Measurements from ENCODE around the gene HCN3.

The HCN3 gene

GRCh38 chr1:155300024-155300423 lies 22.8 kb downstream of the HCN3 start:
- no peak for DNase-seq (ENCODE audit: low spot score)
- in situ Hi-C loops (cut with MboI; ENCODE audit: low pct_unique_long_range_greater_than_20kb, low sequenced_read_pairs, unreplicated experiment): no loop called here
- TF ChIP-seq, protein P1, sequence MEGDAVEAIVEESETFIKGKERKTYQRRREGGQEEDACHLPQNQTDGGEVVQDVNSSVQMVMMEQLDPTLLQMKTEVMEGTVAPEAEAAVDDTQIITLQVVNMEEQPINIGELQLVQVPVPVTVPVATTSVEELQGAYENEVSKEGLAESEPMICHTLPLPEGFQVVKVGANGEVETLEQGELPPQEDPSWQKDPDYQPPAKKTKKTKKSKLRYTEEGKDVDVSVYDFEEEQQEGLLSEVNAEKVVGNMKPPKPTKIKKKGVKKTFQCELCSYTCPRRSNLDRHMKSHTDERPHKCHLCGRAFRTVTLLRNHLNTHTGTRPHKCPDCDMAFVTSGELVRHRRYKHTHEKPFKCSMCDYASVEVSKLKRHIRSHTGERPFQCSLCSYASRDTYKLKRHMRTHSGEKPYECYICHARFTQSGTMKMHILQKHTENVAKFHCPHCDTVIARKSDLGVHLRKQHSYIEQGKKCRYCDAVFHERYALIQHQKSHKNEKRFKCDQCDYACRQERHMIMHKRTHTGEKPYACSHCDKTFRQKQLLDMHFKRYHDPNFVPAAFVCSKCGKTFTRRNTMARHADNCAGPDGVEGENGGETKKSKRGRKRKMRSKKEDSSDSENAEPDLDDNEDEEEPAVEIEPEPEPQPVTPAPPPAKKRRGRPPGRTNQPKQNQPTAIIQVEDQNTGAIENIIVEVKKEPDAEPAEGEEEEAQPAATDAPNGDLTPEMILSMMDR (IDR thresholded peaks at IDR 0.05; ENCODE audit: extremely low read depth, insufficient read depth, missing control alignments): no peak

- no peak for DNase-seq (ENCODE audit: low spot score)
- TF ChIP-seq, protein P1 (IDR thresholded peaks at IDR 0.05; ENCODE audit: extremely low read depth, insufficient read depth, missing control alignments): no peak
- in situ Hi-C loops (cut with MboI; ENCODE audit: low pct_unique_long_range_greater_than_20kb, low sequenced_read_pairs, unreplicated experiment): no loop called here
Measured at GRCh38 chr1:155300553-155301329, 23.5 kb downstream of the HCN3 start.

DNA sequence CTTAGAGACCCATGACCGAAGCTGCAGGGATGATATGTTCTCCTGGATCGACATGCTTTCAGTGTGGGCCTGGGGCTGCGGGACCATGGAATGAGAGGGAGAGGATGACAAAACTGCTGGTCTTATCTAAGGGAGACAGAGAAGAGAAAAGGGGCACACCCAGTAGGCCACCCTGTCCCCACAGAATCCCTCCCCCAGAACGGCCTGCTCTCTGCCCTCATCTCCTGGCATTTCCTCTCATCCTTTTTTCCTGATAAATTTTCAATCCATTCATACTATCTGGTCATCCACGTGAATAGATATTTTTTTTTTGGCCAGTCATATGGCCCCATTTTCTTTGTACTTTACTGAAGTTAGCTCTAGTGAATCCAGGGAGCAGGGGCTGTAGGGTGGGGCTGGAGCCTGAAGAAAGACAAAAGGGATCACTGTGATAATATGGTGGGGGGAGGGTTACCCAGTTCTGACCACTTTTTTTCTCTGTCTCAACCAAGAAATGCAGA lies 24.1 kb downstream of the HCN3 start, which contains the start of gene PKLR:
Gene PKLR (minus strand): TSS at position 97 of the 500 bp plus-strand sequence. CDS start 43 bp downstream, at position 54.
- DNase-seq (ENCODE audit: low spot score): no peak
- TF ChIP-seq, protein P1 (IDR thresholded peaks at IDR 0.05; ENCODE audit: extremely low read depth, insufficient read depth, missing control alignments): no peak
- in situ Hi-C loops (cut with MboI; ENCODE audit: low pct_unique_long_range_greater_than_20kb, low sequenced_read_pairs, unreplicated experiment): no loop called here

DNA sequence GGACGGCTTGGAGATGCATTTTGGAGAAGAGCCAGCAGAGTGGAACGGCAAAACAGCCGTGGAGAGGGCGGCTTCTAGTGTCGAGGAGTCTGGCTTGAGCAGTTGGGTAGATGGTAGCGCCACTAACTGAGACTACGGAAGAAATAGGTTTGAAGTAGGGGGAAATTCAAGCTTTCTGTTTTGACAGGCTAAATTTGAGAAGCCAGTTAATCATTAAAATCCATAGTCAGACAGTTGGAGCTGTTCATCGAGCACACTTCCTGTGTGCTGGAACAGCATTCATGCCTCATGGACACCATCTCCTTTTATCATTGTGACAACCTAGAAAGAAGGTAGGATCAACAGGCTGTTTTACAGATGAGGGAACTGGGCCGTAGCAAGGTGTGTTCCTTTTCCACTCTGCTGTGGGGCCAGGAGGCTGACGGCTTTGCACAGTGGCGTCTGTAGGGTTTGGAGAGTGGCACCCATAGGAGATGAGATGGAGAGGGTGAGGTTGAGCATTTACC lies 27.3 kb downstream of the HCN3 start:
- in situ Hi-C loops (cut with MboI; ENCODE audit: low pct_unique_long_range_greater_than_20kb, low sequenced_read_pairs, unreplicated experiment): no loop called here
- TF ChIP-seq, protein P1 (IDR thresholded peaks at IDR 0.05; ENCODE audit: extremely low read depth, insufficient read depth, missing control alignments): no peak
- DNase-seq (ENCODE audit: low spot score): no peak

GRCh38 chr1:155305881-155306391 lies 28.7 kb downstream of the HCN3 start:
- TF ChIP-seq, protein P1 (IDR thresholded peaks at IDR 0.05; ENCODE audit: extremely low read depth, insufficient read depth, missing control alignments): no peak
- in situ Hi-C loops (cut with MboI; ENCODE audit: low pct_unique_long_range_greater_than_20kb, low sequenced_read_pairs, unreplicated experiment): no loop called here
- DNase-seq (ENCODE audit: low spot score): no peak

DNA sequence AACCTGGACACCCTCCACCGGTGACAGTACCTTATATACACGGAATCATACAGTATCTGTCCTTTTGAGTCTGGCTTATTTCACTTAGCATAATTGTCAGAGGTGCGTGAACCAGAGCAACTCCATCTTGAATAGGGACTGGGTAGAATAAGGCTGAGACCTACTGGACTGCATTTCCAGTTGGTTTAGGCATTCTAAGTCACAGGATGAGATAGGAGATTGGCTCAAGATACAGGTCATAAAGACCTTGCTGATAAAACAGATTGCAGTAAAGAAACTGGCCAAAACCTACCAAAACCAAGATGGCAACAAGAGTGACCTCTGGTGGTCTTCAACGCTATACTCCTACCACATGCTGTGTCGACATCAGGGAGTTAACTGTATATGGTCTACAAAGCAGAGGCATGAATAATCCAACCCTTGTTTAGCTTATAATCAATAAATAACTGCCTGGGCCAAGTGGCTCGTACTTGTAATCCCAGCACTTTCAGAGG lies 30.0 kb downstream of the HCN3 start:
- in situ Hi-C loops (cut with MboI; ENCODE audit: low pct_unique_long_range_greater_than_20kb, low sequenced_read_pairs, unreplicated experiment): no loop called here
- no peak for DNase-seq (ENCODE audit: low spot score)
- TF ChIP-seq, protein P1 (IDR thresholded peaks at IDR 0.05; ENCODE audit: extremely low read depth, insufficient read depth, missing control alignments): peak; percentile 33
